Midbrain (tissue), 1 donor: ENCODE data around the gene GCNT2.
"Not testable (repeated sequence)": the region's sequence is repeated elsewhere in the genome, so short reads cannot be mapped to it uniquely, and the experiment has no call there.

ENCODE experiments used
- DNase-seq: peaks from one replicate; lab custom pipeline; 2025; lab: John Stamatoyannopoulos, UW

The GCNT2 gene

GRCh38 chr6:10660431-10661191 lies 139.5 kb downstream of the GCNT2 start:
- not testable (repeated sequence) for DNase-seq

- no peak for DNase-seq
Observed at GRCh38 chr6:10662207-10662606, 141.1 kb downstream of the GCNT2 start.

- DNase-seq = no peak
Observed at GRCh38 chr6:10662742-10663141, 141.6 kb downstream of the GCNT2 start.

- not testable (repeated sequence) for DNase-seq
Observed at GRCh38 chr6:10665595-10665994, 144.4 kb downstream of the GCNT2 start.

- no peak for DNase-seq
Observed at GRCh38 chr6:10668126-10668917, 147.2 kb downstream of the GCNT2 start.

- DNase-seq = no peak
Observed at GRCh38 chr6:10676403-10676802, 155.3 kb downstream of the GCNT2 start.

- DNase-seq = no peak
Observed at GRCh38 chr6:10678456-10678855, 157.3 kb downstream of the GCNT2 start.
